Measurements from ENCODE around the gene PIEZO1.

DNA sequence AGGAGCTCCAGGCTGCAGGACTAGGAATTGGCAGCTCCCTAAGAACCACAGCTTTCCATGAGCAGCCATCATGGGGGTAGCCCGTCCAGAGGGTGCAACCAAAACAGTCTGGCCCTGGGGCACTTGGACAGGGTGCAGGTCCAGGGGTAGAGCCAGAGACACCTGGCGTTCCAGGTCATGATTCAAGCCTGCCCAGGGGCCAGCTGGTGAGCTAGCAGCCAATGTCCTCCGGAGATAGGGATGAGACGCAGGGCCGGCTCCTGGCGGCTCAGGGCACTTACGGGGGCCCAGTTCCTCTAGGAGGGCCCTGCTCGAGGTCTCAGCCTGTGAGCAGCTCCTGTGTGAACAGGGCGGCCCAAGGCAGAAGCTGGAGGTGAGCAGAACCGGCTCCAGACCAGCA is 22.1 kb downstream of the PIEZO1 start:
- TF ChIP-seq, protein P1, sequence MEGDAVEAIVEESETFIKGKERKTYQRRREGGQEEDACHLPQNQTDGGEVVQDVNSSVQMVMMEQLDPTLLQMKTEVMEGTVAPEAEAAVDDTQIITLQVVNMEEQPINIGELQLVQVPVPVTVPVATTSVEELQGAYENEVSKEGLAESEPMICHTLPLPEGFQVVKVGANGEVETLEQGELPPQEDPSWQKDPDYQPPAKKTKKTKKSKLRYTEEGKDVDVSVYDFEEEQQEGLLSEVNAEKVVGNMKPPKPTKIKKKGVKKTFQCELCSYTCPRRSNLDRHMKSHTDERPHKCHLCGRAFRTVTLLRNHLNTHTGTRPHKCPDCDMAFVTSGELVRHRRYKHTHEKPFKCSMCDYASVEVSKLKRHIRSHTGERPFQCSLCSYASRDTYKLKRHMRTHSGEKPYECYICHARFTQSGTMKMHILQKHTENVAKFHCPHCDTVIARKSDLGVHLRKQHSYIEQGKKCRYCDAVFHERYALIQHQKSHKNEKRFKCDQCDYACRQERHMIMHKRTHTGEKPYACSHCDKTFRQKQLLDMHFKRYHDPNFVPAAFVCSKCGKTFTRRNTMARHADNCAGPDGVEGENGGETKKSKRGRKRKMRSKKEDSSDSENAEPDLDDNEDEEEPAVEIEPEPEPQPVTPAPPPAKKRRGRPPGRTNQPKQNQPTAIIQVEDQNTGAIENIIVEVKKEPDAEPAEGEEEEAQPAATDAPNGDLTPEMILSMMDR (IDR thresholded peaks at IDR 0.05) = no peak
- no peak for TF ChIP-seq EZH2 (IDR thresholded peaks at IDR 0.05; ENCODE audit: borderline replicate concordance, insufficient read depth, low read depth, low read length, poor library complexity, severe bottlenecking)

Measured in B cell (primary cell).